Stimulated activated CD8-positive, alpha-beta memory T cell treated with anti-CD3 and anti-CD28 coated beads, Interleukin-7, amount 100 ng/mL, for 24 hours (primary cell): ENCODE measurements around the gene METRN.
A peak's percentile ranks its signal among the peaks of the same experiment; 100 is the strongest.
"Not testable (repeated sequence)": the region's sequence is repeated elsewhere in the genome, so short reads cannot be mapped to it uniquely, and the experiment has no call there.

Experiments
- DNase-seq: peaks from one replicate; pipeline ENCODE4 v3.0.0-alpha.2; 2020; ENCODE audit warnings: low read depth

METRN gene

GRCh38 chr16:735982-736453 lies 21.1 kb downstream of the METRN start:
- no peak for DNase-seq

- DNase-seq = no peak
Measured at GRCh38 chr16:736936-737481, 22.1 kb downstream of the METRN start.

- no peak for DNase-seq
Measured at GRCh38 chr16:739560-740458, 24.9 kb downstream of the METRN start.

- no peak for DNase-seq
Measured at GRCh38 chr16:740459-740763, 25.5 kb downstream of the METRN start.

GRCh38 chr16:740764-741505 lies 26.0 kb downstream of the METRN start, which contains the start of gene CIAO3:
TSS of gene CIAO3 (minus strand) at chr16:740997. CDS start at chr16:740985, 12 bp downstream.
- DNase-seq = peak; percentile 85

- DNase-seq = no peak
Measured at GRCh38 chr16:741986-742629, 27.2 kb downstream of the METRN start.

GRCh38 chr16:742894-743293 lies 28.0 kb downstream of the METRN start:
- not testable (repeated sequence) for DNase-seq

- DNase-seq = no peak
Measured at GRCh38 chr16:743794-744500, 29.0 kb downstream of the METRN start.

GRCh38 chr16:745739-746138 lies 30.8 kb downstream of the METRN start:
- DNase-seq = no peak

GRCh38 chr16:746637-747036 lies 31.7 kb downstream of the METRN start:
- DNase-seq = no peak

- no peak for DNase-seq
Measured at GRCh38 chr16:747978-748746, 33.2 kb downstream of the METRN start.

- DNase-seq = no peak
Measured at GRCh38 chr16:749010-749409, 34.1 kb downstream of the METRN start.

- DNase-seq = no peak
Measured at GRCh38 chr16:750485-750884, 35.6 kb downstream of the METRN start.

GRCh38 chr16:751152-752006 lies 36.5 kb downstream of the METRN start:
- DNase-seq = no peak

GRCh38 chr16:752007-752312 lies 37.0 kb downstream of the METRN start:
- no peak for DNase-seq

GRCh38 chr16:754121-754607 lies 39.2 kb downstream of the METRN start:
- DNase-seq = not testable (repeated sequence)

- no peak for DNase-seq
Measured at GRCh38 chr16:754656-755055, 39.7 kb downstream of the METRN start.

GRCh38 chr16:756428-756827 lies 41.5 kb downstream of the METRN start:
- DNase-seq = no peak

GRCh38 chr16:759110-759910 lies 44.4 kb downstream of the METRN start:
- DNase-seq = no peak
